ENCODE data around the gene ADGRL3.

DNA sequence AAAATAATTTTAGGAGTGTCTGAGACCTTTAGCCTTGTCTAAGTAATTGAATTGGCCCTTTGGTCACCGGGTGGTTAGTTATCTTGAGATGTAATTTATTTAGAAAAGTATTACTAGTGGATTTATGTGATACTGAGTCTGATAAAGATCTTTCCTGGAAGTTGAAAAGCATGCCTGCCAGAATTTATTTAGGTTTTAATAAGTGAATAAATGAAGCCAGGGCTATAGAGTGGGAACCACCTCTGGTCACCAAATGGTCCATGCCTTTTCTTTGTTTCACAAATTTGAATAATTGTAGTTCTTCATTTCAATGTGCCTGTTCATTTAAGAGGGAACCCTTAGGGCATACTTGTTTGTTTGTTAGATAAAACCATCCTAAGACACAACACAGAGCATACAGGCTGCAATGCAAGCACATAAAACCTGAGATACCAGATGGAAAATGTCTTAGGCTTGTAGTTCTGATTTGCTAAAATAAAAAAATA lies 627.8 kb downstream of the ADGRL3 start:
- TF ChIP-seq, protein P1, sequence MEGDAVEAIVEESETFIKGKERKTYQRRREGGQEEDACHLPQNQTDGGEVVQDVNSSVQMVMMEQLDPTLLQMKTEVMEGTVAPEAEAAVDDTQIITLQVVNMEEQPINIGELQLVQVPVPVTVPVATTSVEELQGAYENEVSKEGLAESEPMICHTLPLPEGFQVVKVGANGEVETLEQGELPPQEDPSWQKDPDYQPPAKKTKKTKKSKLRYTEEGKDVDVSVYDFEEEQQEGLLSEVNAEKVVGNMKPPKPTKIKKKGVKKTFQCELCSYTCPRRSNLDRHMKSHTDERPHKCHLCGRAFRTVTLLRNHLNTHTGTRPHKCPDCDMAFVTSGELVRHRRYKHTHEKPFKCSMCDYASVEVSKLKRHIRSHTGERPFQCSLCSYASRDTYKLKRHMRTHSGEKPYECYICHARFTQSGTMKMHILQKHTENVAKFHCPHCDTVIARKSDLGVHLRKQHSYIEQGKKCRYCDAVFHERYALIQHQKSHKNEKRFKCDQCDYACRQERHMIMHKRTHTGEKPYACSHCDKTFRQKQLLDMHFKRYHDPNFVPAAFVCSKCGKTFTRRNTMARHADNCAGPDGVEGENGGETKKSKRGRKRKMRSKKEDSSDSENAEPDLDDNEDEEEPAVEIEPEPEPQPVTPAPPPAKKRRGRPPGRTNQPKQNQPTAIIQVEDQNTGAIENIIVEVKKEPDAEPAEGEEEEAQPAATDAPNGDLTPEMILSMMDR (IDR thresholded peaks at IDR 0.05) = no peak
- no peak for TF ChIP-seq POLR2A (IDR thresholded peaks at IDR 0.05)
